CD4-positive, alpha-beta T cell treated with Interleukin-4 for 4 hours (primary cell): Measurements from ENCODE around the gene ITPRIP.
A peak's percentile ranks its signal among the peaks of the same experiment; 100 is the strongest.

ENCODE experiments used
- DNase-seq: peaks from one replicate; pipeline ENCODE4 v3.0.0-alpha.2; 2020

Gene ITPRIP

GRCh38 chr10:104324221-104324686 lies 14.0 kb downstream of the ITPRIP start:
- no peak for DNase-seq

DNA sequence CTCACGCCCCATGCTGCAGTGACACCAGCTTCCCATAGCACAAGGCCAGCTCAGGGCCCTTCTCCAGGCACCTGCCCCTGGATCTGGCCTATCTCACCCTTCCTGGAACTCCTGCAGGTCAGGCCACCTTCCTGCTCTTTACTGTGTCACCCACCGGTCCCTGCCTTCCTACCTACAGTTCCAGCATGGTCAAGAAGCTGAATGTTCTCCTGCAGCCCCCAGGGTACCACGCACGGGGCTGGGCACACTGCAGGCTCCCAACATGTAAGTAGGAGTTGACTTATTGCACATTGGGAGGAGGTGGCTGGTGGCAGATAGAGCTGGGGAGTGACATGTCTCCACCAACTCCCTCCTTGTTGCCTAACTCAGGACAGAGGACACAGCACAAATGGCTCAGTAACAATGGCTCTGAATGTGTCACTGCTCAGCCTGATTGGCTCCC lies 14.5 kb downstream of the ITPRIP start:
- no peak for DNase-seq

DNA sequence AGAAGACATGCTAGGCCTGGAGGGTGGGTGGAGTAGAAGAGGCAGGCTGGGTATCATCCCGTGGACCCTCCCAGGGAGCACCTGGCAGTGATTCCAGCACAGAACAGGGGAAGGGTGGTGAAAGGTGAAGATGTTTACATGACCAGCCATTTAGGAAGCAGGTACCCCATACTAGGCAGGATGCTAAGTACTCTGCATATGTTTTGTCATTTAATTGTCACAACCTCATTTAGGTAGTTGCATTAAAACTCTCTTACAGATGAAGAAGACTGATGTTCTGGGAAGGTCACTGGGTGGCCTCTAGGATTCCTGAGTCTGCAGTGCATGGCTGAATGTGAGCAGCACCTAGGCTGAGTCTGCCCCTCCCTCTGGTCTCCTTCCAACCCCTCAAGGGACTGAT lies 15.2 kb downstream of the ITPRIP start:
- DNase-seq: no peak

DNA sequence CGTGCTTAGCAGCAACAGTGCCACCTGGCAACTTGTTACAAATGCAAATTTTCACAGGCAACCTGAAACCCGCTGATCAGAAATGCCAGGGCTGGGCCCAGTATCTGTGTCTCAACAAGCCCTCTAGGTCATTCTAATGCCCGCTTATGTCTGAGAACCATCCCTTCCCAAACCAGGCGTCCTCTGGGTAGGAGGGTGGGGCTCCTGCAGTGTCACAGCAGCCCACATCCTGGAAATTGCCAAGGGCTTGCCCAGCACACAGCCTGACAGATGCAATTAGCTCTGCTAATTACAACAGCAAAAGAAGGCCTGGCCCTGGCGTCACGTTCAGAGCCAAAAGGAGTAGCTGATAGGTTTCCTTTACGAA lies 15.9 kb downstream of the ITPRIP start:
- peak; percentile 39 for DNase-seq

DNA sequence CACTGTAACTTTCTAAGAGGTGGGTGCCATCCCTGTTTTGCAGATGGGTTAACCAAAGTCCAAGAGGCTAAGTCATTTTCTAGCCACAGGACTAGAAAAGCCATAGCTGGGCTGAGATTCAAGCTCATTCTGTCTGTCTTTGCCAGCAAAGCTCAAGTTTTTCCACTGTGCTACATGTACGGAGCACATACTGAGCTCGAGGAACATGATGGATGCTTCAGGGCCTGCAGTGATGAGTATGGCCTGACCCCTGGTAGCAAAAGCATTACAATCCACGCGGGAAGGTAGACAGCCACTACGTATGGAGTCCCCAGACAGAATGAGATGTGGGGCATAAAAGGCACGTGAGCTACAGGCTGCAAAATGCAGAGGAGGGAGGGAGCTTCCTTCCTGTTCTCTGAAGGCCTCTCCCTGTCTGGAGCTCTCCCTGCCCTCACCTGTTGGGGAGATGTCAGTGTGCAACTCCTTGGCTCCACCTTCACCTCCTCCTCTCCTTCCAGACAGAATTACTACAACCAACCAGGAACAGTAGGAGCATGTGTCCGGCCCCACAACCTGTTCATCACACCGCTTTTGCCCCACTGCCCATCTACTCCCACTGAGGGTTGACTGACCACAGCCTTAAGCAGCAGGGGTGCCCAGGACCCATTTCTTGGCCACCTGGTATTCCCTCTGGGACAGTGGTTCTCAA lies 16.4 kb downstream of the ITPRIP start:
- no peak for DNase-seq

- no peak for DNase-seq
Observed at GRCh38 chr10:104321226-104321625, 17.0 kb downstream of the ITPRIP start.

- DNase-seq: no peak
Observed at GRCh38 chr10:104318810-104319741, 19.2 kb downstream of the ITPRIP start.

- DNase-seq: no peak
Observed at GRCh38 chr10:104318326-104318725, 19.9 kb downstream of the ITPRIP start.

DNA sequence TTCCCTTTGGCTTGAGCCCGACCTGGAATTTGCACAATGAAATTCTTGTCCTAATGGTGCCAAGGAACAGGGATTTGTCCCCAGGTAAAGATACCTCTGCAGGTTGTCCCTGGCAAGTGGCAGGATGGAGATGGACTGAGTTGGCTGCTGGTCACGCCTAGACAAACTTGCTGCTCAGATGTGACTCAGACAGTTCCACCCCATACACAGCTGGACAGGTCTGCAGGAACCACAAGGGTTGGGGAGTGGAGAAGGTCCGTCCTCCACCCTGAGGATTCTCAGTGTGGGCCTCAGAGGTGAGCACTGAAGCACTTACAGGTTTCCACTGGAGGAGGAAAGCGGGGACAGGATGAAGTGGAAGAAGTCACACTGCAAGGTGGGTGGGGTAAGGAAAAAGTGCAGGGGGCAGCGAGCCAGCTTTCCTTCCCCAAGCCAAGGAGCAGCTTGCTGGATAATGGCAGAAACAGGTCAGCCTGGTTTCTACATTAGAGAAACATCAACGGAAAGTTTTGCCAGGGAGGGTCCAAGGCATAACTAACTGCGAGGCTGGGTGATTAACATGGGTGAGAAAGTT lies 20.5 kb downstream of the ITPRIP start:
- no peak for DNase-seq

- no peak for DNase-seq
Observed at GRCh38 chr10:104317269-104317710, 21.0 kb downstream of the ITPRIP start.

DNA sequence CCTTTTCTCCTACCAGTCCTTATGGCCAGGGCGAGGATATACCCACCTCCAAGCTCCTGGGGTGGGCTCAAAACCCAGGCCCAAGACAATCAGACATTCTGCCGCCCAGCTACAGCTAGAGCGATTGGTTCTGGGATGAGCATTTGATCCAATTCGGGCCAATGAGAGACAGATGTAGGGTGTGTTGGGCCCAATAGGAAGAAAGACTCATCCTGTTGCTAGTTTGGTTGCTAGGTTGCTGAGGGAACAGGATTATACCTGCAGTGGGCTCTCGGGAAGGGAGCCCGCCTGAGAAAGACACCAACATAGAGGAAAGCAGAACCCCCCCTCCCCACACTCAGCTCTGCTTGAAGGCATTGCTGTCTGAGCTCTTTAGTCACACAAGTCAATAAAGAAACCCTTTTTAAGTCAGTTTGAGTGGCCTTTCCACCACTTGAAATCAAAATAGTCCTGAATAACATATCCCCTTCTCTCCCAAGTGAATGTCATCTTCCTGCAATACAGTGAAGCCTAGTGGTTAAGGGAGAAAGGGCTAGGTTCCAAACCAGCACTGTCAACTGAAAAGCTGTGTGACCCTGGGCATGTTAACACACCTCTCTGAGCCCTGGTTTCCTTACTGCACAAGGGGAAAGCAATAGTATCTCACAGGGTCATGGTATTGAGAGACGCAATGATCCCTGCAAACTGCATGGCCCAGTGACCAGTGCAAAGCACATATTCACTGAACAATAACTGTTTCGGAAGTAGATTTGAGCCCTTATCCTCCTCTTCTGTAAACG lies 21.8 kb downstream of the ITPRIP start:
- no peak for DNase-seq

DNA sequence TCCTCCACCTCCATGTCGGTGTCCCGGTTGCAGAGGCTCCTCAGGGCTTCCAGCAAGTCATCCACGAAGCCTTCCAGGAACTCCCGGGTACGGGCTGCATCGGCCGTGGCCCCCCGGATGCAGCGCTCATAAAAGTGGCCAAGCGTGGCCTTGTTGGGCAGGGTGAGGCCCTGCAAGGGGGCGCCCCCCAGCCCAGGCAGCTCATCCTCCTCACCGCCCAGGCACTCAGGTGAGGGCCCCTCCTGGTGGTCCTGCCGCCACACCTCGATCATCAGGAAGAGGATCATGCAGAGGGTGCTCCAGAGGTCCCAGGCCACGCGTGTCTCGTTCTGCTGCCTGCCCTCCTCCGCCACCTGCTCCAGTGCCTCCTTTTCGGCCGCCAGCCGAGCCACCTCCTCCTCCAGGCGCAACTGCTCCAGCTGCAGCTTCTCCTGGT lies 22.8 kb downstream of the ITPRIP start:
- no peak for DNase-seq

DNA sequence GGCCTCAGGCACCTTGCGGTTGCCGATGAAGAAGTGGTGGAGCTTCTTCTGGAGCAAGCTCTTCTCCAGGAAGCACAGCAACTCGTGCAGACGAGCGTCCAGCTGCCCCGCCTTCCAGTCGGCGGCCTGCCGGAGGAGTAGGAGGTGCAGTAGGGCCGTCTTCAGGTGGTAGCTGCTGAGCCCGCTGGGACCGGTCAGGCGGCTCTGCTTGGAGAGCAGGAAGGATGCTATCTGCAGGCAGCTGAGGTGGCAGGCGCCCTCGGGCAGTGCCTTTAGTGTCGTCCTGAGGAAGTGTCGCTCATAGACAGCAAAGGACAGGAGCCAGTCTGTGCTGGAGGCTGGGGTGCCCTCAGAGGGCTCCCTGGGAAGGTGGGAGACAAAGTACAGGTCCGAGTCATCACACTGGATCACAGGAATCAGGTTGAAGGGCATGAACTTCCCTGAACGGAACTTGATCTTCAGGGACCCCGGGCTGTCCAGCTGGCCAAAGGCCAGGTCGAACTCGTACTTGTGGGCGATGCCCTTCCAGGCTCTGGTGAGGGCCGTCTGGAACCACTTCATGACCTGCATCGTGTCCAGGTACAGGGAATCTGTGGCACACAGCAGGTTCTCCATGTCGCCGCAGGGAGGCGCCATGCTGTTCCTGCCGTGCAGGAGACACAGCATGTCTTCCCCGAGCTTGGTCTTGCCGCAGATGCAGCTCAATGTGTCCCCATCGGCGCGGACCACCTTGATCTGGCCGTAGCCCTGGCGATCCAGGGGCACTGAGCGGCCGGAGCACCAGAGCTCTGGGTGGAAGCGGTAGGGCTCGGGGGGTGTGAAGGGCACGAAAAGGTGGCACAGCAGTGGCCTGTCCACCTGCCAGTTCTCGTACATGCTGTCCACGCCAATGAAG lies 23.4 kb downstream of the ITPRIP start:
- no peak for DNase-seq

DNA sequence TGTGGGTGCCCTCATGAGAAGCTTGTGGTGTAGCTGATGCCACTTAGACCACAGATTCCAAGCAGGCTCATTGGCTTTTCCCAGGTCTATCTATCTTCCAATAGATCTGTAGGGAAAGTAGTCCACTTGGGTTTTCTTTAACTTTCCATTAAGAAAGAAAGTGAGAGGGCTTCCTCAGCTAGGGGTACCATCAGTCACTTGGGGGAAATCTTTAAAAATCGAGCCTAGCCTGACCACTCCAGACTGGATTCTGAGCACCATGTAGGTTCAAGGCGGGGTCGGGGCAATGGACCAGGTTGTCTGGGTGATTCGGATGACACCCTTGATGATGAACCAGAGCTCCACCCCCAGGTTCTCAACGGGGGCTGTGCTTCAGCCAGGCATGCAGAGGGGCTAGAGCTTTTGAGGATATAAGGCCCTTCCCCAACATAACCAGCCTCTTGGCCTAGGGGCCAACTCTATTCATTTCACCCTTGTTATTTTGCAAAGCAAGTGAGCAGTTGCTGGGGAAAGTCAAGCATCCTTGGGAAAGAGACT lies 27.0 kb downstream of the ITPRIP start:
- DNase-seq: no peak

DNA sequence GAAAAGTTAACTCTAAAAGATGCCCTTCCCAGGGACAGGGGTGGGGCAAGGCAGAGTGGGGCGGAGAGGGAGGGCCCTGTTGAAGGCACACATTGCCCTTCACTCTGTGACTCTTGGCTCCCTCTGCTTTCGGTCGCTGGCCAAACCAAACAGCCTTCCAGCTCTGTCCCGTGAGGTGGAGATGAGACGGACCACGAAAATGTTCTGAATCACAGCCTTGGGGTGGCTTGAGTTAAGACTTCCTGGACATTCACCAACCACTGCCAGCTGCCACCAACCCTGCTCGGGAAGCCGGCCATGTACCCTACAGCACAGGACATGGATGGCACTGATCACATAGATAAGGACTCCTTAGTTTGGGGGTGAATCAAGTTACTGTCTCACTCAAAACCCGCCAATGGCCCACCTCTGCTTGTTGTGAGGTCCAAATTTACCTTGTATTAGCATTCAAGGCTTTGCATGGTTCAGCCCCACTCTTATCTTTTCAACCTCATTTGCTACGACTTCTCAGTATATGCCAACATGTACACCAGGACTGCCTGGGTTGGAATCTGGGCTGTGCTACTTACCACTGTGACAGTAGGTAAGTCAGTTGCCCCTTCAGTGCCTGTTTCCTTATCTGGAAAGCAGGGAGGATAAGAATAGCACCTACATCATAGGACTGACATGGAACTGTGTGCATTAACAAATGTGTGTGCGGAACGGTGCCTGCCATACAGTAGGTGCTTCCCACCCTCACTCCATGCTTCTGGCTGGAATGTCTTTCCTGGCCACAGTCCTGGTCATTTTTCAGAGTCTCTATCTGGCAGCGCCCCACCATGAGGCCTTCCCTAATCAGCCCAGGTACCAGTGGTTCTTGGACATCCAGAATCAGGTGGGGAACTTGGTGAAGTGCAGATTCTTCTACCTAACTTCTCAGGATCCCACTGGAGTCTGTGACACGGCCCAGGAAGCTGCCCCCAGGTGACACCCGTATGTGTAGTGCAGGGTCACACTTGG lies 28.0 kb downstream of the ITPRIP start:
- DNase-seq: no peak

GRCh38 chr10:104308439-104308903 lies 29.8 kb downstream of the ITPRIP start:
- DNase-seq: peak; percentile 37

DNA sequence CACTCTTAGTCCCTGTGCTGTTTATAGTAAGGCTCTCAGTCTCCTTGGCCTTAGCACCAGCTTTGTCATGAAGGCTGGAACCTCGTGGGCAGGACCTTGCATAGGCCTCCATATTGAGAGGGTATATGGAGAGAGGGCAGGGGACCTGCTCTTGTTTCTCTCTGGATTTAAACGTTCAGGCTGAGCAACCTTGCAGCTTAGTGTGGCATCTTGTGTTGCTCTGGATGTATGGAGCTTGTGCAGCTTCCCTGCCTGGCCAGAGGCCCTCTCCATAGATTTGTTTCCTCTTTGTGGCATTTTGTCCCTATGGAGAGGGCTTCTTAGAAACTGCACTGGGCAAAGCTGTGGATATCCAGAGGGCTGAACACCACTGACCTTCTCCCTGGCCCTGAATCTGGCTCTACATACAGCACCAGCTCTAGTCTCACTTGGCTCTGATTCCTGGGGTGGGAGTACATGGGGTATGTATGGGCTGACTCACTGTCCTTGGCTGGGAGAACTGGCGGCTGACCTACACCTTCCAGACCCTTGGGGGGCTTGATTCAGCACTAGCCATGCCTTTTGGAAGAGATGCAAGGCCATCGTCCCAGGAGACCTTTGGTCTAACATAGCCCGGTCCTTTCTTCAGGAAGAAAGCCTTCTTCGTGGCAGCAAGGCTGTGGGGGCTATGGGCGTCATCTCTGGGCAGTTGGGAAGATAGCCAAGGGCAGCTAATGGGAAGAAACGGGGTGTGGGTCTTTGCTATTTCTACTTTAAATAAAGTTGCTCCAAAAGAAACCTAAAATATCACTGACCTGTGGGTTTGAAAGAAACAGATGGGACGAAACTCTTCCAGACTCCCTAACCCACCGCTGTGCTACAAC lies 30.5 kb downstream of the ITPRIP start:
- DNase-seq: no peak

DNA sequence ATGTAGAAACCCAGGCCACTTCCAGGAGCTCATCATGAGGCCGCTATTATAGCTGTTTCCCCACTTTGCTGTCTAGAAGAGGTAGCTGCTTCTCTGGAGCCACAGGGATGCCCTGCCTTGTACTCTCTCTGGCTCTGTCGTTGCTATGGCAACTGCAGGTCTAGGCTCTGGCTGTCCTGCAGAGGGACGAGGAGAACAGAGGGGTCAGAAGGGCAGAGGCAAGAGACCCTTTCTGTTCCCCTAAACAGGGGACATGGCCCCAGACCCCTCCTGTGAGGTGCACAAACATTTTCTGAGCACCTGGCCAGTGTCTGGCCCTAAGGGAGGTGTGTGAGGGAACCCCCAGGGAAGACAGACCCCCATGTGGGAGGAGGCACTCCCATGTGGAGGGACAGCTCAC lies 31.4 kb downstream of the ITPRIP start:
- DNase-seq: no peak

- no peak for DNase-seq
Observed at GRCh38 chr10:104304927-104305326, 33.3 kb downstream of the ITPRIP start.
